GM08714 (cell line): ENCODE results near the gene COL13A1.

Experiments used
- H3K4me3 ChIP-seq: fragments of 200-500 bp; sonication (Bioruptor generic); 2 replicates; pipeline ENCODE4 v1.5.1; 2014; ENCODE audit warnings: mild to moderate bottlenecking, low read length, inconsistent platforms
- ZNF274 ChIP-seq: IDR thresholded peaks from 2 replicates; pipeline ENCODE4 v1.6.1; 2012; ENCODE audit warnings: mild to moderate bottlenecking, low read depth, low read length

Gene COL13A1

DNA sequence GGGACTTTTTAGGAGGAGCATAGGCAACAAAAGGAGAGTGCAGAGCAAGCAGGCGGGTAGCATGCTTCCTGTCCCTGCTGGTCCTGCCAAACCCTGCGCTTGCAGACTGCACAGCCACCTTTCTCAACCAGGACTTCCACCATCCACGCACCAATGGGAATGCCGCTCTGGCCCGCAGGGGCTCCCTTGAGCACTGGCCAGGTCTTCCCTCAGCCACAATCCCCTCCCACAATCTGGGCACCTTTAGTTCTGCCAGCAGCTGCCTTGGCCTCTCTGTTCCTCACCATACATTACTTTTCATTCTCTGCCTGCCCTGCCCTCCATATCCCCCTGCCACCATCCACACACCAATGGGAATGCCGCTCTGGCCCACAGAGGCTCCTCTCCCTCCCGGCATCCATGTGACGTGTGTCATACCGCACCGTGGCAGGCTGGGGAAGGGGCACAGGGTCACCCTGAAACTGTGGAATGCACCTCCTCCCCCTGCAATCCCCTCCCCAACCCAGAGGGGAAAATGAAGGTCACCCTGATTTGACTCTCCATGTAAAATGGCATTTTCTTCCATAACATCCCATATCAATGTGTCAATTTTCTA, 153.6 kb downstream of the COL13A1 start:
- TF ChIP-seq ZNF274 = no peak
- H3K4me3 ChIP-seq = no peak overlapping the region

DNA sequence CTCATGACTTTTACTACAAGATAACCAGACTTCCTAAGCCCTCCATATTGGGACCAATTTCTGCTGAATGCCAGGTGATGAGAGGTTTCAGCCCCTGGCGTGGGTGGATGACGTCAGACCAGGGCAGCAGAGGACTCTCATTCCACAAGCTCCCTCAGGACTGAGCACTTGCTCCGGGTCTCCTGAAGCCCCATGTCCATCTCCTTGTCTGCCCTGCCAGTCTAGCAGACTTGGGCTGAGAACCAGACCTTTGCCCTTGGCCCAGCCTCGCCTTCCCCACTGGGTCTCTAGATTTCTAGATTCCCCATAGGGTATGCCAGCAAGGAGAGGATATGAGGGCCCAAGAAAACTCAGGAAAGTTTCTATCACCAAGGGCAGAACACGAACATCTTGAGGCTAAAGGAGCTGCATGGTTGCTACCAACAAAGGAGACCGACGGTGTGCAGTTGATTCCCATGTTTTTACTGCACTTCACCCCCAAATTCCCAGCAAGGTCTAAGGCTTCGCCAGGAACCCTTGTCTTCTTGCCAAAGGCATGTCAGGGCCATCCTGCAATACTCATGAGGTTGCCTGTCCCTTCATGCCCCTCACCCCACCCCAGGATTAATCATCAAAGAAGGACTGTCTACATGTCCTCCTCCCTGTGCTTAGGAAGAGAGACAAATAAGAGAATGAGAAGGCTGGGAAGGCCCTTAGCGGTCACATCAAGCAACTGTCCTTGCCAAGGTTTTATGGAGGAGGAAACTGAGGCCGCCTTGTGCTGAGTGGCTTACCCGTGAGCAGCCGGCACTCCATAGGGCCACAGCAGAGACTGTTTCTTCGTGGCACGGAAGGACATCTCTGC, 154.4 kb downstream of the COL13A1 start:
- TF ChIP-seq ZNF274 = no peak
- no peak overlapping the region for H3K4me3 ChIP-seq

DNA sequence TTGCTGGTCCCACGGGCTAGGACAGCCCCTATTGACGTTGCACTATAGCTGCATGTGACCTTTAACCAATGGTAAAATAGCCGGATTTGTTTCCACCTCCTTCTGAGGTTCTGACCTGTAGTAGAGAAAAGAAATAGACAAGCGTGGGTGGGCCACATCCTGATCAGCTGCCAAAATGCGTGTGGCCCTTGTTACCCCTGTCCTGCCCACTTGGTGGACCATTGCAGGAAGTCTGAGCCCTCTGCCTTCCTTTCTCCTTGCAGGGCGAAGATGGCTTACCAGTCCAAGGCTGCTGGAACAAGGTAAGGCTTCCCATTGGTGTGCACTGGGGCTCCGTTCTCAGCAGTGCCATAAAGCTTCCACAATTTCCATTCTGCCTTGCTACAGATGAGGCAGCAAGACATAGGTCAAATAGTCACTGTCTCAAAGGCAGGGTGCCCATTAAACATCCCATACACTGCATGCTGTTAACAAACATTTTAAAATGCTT, 155.1 kb downstream of the COL13A1 start:
- no peak for TF ChIP-seq ZNF274

DNA sequence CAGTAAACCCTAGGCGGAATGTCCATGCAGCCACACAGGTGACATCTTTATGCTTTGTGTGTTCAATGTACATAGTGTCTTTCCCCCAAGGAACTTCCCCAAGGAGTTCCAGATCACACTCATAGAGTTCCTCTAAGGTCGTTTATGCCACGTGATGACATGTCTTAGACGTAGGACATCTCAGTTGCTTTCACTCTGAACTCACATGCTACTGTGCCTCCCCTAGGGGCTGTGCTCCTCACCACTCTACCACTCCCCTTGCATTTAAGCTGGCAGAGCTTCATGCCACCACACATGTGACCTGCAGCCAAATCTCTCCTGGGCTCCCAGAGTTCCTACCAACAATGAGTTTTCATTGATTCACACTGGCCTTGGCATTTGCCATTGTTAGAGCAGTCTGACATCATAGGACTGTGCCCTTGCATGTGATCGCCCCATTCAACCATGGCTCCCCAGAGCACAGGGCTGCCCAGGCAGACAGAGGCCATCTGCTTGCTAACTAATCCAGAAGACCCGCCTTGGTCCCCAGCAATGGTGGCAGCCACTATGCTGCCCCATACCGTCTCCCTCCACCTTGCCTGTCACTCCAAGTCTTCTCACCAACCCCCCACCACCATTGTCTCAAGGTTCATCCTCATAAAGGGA, 155.7 kb downstream of the COL13A1 start:
- no peak overlapping the region for H3K4me3 ChIP-seq
- no peak for TF ChIP-seq ZNF274

More for the DNA sequence above, 155.1 kb downstream of the COL13A1 start:
- no peak overlapping the region for H3K4me3 ChIP-seq

DNA sequence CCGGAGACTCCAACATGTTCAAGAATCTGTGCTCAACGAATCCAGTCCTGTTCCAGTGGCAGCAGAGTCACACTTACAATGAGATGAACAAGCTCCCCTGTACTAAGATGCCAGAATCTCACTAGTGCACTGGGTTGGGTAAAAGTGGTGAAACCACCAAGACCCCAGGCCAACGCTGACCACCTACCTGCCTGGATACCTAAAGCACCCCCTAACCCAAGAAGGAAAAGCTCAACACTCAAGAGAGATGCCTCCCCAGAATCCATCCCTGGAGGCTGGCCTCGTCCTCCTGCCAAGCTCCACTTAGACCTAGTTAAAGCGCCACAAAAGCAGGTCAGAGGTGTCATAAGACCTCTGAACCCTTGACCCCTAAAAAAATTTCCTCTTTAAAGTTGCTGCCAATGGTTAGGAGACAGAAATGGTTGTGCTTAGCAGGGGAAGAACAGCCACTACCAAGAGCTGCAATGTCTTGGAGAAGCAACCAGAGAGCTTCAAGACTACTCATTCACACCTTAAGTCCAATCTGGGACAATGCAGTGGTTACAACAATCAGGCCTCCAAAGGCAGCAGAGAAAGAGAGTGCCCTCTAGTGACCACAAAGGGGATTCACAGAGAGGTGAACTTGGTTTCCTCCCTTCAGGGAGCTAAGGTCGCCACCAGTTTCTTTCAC, 156.3 kb downstream of the COL13A1 start:
- no peak for TF ChIP-seq ZNF274
- H3K4me3 ChIP-seq = no peak overlapping the region

DNA sequence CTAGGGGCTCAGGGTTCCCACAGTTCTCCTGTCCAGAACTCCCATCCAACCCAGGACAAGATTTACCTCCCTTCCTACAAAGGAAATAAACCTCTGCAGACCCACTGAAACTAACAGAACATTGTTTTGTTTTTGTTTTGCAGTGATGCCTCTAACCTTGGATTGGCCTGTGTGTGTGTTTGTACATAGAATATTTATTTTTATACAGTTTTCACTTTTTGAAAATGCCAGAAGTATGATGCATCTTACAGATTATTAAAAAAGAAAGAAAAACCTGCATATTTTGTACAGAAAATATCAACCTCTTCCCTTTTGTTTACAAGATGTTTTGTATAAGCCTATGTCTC, 156.8 kb downstream of the COL13A1 start:
- H3K4me3 ChIP-seq = no peak overlapping the region
- TF ChIP-seq ZNF274 = no peak

DNA sequence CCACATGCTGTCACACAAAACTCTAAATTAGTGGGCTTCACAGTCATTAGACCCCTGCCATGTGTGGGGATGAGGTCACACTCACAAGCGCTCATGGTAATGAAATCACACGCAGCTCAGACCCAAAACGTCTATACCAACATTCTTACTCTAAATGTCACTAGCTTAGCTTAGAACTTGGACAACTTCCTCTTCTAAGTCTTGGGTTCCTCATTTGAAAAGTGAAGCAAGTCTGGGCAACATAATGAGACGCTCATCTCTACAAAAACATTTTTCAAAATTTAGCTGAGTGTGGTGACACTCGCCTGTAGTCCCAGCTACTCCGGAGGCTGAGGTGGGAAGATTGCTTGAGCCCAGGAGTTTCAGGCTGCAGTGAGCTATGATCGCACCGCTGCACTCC, 158.2 kb downstream of the COL13A1 start:
- no peak for TF ChIP-seq ZNF274
- no peak overlapping the region for H3K4me3 ChIP-seq

DNA sequence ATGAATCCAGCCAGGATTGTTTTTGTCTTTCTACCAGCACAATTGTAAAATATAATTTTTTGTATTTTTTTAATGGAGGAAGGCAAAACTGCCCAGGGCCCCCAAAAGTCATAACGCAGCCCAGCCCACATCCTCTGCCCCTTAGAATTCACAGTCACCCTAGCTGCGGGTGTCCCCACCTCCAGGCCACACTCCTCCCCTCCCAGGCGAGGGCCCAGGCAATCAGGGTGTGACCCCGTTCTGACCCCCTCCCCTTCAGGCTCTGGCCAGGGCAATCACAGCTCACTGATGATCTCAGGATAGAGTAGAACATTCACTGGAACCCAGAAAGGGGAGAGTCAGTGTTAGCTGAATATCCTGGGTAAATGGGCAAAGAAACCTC, 158.9 kb downstream of the COL13A1 start:
- H3K4me3 ChIP-seq = no peak overlapping the region
- TF ChIP-seq ZNF274 = no peak

DNA sequence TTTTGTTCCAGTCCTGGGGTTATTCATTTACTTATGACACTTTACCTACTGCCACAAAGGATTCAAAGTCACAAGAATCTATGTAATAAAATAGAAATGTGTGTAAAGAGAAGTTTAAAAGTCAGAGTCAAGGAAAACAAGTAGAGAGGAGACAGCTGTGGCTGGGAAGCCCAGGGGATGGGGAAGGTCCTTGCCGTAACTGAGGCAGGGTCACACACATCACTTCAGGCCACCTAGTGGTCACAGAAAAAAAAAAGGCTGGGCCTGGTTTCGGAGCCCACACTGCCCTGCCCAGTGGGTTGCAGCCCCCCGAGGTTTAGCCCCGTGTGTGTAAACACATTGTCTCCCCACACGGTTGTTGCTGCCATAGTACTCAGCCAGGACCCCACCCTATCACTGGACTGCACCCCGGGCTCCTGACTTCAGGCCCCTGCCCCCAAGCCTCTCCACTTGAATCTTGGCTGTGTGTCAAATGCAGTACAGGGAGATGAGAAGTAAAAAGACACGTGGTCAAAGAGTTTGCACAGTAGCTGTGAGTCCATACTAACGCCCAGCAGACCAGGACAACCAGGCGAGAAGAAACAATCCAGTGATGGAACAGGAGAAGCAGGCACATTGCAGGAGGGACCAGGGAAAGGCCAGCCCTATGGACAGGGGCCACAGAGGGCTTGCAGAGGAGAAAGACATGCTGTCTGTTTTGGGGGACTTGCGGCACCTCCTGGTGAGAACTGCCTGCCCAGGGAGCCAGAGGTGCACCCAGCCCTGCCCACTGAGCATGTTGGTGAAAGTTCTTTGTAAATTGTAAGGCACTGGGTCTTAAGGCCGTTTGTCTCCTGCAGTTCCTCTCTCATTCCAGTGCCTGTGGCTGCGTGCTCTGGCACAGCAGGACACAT, 159.5 kb downstream of the COL13A1 start:
- no peak overlapping the region for H3K4me3 ChIP-seq
- TF ChIP-seq ZNF274 = no peak

DNA sequence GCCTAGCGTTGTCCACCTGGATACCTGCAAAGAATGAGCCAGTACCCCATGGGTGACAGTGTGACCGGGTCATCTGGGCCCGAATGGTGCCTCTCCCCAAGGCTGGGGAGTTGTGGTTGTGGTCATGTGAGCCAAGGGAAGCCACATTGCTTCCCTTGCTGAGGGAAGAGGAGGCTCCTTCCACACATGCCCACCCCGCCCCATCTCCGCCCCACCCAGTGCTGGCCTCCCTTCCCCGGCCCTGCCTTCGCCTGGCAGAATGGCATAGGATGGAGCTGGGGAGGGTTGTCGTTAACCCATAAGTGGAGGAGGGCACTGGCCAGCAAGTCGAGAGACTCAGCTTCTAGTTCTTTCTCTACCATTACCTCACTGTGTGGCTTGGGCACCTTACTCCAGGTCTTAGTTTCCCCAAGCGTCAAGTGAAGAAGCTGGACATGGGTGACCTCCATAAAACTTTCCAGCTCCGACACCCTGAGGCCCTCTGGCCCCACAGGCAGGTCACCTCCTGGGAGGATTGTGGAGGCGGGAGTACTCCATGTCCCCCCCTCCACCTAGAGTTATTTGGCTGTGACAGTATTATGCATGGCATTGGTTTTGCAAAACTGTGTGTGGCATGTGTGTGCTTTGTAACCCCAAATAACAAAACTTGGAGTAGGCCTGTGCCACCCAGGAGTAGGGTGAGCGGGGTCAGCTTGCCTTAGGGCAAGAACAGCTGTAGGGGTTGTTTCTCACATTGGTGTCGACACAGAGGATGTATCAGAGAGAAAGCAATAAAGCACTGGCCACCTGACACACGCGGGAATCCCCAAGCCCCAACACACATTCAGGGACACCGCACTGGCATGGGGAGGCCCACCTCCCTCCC, 160.4 kb downstream of the COL13A1 start:
- H3K4me3 ChIP-seq = no peak overlapping the region
- TF ChIP-seq ZNF274 = no peak

DNA sequence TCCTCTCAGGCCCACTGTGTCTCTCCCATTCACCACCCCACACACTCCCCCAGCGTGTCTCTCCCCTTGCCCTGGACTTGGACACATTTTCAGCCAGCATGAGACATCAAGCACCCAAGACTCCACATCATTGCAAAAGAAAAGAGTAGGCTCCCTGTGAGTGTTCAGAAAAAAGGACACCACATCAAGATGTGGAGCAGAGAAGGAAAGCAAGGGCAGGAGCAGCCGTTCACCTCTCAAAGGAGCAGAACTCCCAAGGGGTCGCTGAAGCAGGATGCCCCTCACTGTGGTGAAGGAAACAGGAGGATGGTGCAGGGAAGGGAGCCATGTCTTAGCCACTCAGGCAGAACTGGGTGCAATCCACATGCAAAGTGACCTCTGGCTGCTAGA, 161.0 kb downstream of the COL13A1 start:
- no peak overlapping the region for H3K4me3 ChIP-seq
- TF ChIP-seq ZNF274 = no peak

DNA sequence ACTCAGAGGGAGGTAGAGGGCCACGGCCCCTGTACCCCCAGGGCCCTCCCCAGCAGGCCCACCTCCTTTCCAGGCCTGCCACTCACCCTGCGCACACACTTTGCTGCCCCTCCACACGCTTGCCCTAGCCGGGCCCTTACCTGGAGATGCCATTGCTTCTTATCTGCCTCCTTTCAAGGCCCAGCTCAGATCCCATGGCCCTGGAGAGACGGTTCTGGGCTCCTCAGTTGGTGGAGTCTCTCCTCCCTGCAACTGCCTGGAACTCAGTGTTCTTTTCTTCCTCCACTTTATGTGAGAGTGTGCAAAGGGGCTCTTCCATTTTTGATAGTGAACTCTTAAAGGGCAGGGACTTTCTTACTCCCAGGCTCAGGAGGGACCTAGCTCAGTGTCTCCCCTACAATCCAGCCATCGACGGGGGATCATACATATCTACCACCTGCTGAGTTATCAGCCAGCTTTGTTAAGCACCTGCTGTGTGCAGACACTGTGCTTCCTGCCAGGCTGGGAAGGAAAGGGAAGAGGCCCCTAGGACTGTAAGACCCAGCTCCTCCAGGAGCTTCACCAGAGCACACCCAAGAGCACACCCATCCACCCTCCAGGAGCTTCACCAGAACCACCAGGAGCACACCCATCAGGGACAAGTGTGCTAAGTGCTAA, 161.6 kb downstream of the COL13A1 start:
- no peak for TF ChIP-seq ZNF274
- H3K4me3 ChIP-seq = no peak overlapping the region
